PC-9 (cell line): ENCODE measurements around the gene JARID2.

Source experiments
- EZH2 ChIP-seq: fragments of 200-600 bp; sonication (generic); IDR thresholded peaks from 2 replicates; pipeline ENCODE4 v1.8.0; 2017; ENCODE audit warnings: antibody characterized with exemption, low read depth
- TF ChIP-seq, protein P1 (sequence below): fragments of 200-600 bp; sonication (generic); conservative IDR thresholded peaks from 2 replicates; pipeline ENCODE4 v1.6.1; 2017; ENCODE audit warnings: mixed run types, antibody characterized with exemption, mild to moderate bottlenecking, moderate library complexity

GRCh38 chr6:15442467-15442866 is 196.6 kb downstream of the JARID2 start:
- TF ChIP-seq, protein P1, sequence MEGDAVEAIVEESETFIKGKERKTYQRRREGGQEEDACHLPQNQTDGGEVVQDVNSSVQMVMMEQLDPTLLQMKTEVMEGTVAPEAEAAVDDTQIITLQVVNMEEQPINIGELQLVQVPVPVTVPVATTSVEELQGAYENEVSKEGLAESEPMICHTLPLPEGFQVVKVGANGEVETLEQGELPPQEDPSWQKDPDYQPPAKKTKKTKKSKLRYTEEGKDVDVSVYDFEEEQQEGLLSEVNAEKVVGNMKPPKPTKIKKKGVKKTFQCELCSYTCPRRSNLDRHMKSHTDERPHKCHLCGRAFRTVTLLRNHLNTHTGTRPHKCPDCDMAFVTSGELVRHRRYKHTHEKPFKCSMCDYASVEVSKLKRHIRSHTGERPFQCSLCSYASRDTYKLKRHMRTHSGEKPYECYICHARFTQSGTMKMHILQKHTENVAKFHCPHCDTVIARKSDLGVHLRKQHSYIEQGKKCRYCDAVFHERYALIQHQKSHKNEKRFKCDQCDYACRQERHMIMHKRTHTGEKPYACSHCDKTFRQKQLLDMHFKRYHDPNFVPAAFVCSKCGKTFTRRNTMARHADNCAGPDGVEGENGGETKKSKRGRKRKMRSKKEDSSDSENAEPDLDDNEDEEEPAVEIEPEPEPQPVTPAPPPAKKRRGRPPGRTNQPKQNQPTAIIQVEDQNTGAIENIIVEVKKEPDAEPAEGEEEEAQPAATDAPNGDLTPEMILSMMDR: no peak
- no peak for TF ChIP-seq EZH2
